ENCODE data around the gene PRKCE. TPM values are rescaled to one million over a fixed set of nuclear protein-coding genes. Genes with fewer than 3 reads are reported as not detected.

The PRKCE gene
- total and polyA plus RNA-seq, 2 of the 8 experiments (the other 6 are each of a cell fraction or from before 2014, with no cell fraction given): 0.54 to 2.1 TPM

DNA sequence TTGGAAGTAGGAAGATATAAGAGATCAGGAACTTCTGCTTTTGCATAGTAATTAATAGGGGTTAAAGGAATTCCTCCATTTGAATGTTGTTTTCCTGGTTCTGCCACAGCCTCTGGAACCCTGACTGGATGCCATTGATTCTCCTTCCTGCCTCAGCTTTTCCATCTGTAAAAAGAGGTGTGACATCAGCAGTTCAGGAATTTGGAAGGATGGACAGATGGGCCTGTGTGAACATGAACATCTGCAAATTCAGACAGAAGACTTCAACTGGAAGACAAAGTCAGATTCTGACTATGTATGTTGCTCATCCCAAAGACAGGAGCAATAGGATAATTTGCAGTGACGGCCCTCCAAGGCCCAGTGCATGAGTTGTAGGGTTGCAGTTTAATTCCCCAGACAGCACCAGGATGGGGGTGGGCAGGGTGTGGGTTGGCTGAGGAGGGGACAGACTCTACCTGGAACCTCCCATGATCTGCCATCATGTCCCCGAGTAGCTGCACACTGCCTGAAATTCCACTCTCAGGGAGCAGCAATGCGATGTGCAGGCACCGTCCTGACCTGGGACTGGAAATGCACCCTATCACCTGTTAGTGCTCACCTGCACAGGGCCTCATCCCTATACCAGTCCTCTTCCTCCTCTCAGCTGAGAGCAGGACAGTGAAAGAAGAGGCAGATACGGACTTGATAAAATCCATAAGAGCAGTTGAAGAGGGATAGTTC is 546.8 kb downstream of the PRKCE start:
- no peak for FAIRE-seq
- no peak overlapping the region for H3K4me2 ChIP-seq (ENCODE audit: insufficient read depth in 1 of 2, low read depth in 2 of 2, low read length in 2 of 2)
- H3K79me2 ChIP-seq (ENCODE audit: control insufficient read depth in 1 of 2, insufficient read depth in 2 of 2, low read length in 2 of 2): no peaks in the 10 kb centered on the region
- H3K9me3 ChIP-seq (ENCODE audit: insufficient read depth in 2 of 2, low read depth in 1 of 2, low read length in 1 of 2): 0 out of 4 replicates have a peak, but pooled peaks cover 0 to 2% of the 10 kb centered on the region in 2 experiments
- H3K36me3 ChIP-seq (ENCODE audit: control insufficient read depth in 2 of 4, insufficient read depth in 4 of 4, low read length in 3 of 4): no peaks in the 10 kb centered on the region
- no peak overlapping the region for H3K56ac ChIP-seq (replicated peaks; ENCODE audit: insufficient read length, low read depth, low read length)
- H3K27ac ChIP-seq (ENCODE audit: low read depth, low read length): no peak overlapping the region
- CTCF ChIA-PET (ENCODE audit: partially characterized antibody): interaction anchor here (0.6 to 2.2 kb wide), 2 partner anchors 13 to 148 kb away, joined by 3 to 10 read pairs; no protein-coding TSS in a partner anchor
- no peak overlapping the region for H2AFZ ChIP-seq (ENCODE audit: low read length)
- no peak overlapping the region for H3K9ac ChIP-seq (replicated peaks in 1 of 4; ENCODE audit: extremely low read depth in 1 of 4, low read depth in 3 of 4, low read length in 3 of 4)
- no peak overlapping the region for H3K14ac ChIP-seq (ENCODE audit: insufficient read length)
- H3K4ac ChIP-seq (replicated peaks; ENCODE audit: insufficient read length, low read depth, low read length): no peak overlapping the region
- H4K20me1 ChIP-seq (replicated peaks in 1 of 2; ENCODE audit: control insufficient read depth in 1 of 2, insufficient read depth in 2 of 2, low read length in 2 of 2): no peaks in the 10 kb centered on the region
- no peak overlapping the region for H2BK15ac ChIP-seq (ENCODE audit: low read length)
- H3K27me3 ChIP-seq (replicated peaks in 1 of 4; ENCODE audit: control insufficient read depth in 3 of 4, extremely low read depth in 1 of 4, insufficient read depth in 3 of 4, low read length in 3 of 4): no peaks in the 10 kb centered on the region
- no peak overlapping the region for H2BK20ac ChIP-seq (ENCODE audit: low read length)
- TF ChIP-seq EZH2 (IDR thresholded peaks at IDR 0.05; ENCODE audit: low read depth, low read length, severe bottlenecking): no peak
- H3K79me1 ChIP-seq (ENCODE audit: low read depth, low read length): no peaks in the 10 kb centered on the region
- no peak overlapping the region for H2BK5ac ChIP-seq (ENCODE audit: low read depth, low read length)
- WGBS, 2 experiments (ENCODE audit: extremely low coverage in 1 of 2, insufficient coverage in 1 of 2, insufficient read length in 1 of 2, insufficient replicate concordance in 2 of 2, low coverage in 1 of 2, low lambda C conversion rate in 2 of 2, missing lambda C conversion rate in 1 of 2): 84% methylated on average over 5 of the region's 5 CpGs; no CpG with 5 or more reads in 1 of the 2 experiments
- H4K91ac ChIP-seq (replicated peaks; ENCODE audit: insufficient read length, low read length): no peak overlapping the region
- no peak overlapping the region for H3K4me3 ChIP-seq (ENCODE audit: extremely low read depth in 1 of 4, insufficient read depth in 2 of 4, low read depth in 3 of 4, low read length in 4 of 4)
- no peak overlapping the region for H3K23ac ChIP-seq (ENCODE audit: insufficient read length)
- H2BK120ac ChIP-seq (replicated peaks; ENCODE audit: low read depth, low read length): no peak overlapping the region
- H3K23me2 ChIP-seq (ENCODE audit: low read depth, low read length): no peaks in the 10 kb centered on the region
- no peak for DNase-seq (ENCODE audit: low read depth in 1 of 2, low spot score in 2 of 2)
- H4K5ac ChIP-seq (ENCODE audit: insufficient read length, low read depth, low read length): no peak overlapping the region
- no peak overlapping the region for H3K18ac ChIP-seq (ENCODE audit: extremely low read depth, low read length)
- H2AK5ac ChIP-seq (ENCODE audit: low read depth, low read length): no peak overlapping the region
- H2BK12ac ChIP-seq (ENCODE audit: low read depth, low read length): no peak overlapping the region
- POLR2A ChIA-PET (ENCODE audit: partially characterized antibody): no interaction called here
- H4K8ac ChIP-seq (ENCODE audit: extremely low read depth, insufficient read depth, low read length): no peak overlapping the region
- H3K4me1 ChIP-seq (replicated peaks in 1 of 4; ENCODE audit: control insufficient read depth in 3 of 4, insufficient read depth in 4 of 4, low read length in 3 of 4): no peaks in the 10 kb centered on the region; a peak in 2 of 7 replicates
